IPS-20b (cell line): Measurements from ENCODE around the gene CA5B.

Experiments used
- H3K27ac ChIP-seq: one replicate; pipeline ENCODE4 v1.5.1; 2013; ENCODE audit warnings: low read length
- H3K27me3 ChIP-seq: 2 replicates; pipeline ENCODE4 v1.6.1; 2013; ENCODE audit warnings: mild to moderate bottlenecking, low read length, inconsistent platforms; ENCODE audit not compliant: insufficient read depth
- H3K36me3 ChIP-seq: 2 replicates; pipeline ENCODE4 v1.6.1; 2013; ENCODE audit warnings: low read depth, mild to moderate bottlenecking, inconsistent platforms, low read length, moderate library complexity; ENCODE audit not compliant: insufficient read depth
- H3K4me1 ChIP-seq: 2 replicates; pipeline ENCODE4 v1.6.1; 2013; ENCODE audit warnings: mild to moderate bottlenecking, control low read depth, inconsistent platforms, low read length, moderate library complexity; ENCODE audit not compliant: insufficient read depth
- H3K4me3 ChIP-seq: 2 replicates; pipeline ENCODE4 v1.5.1; 2013; ENCODE audit warnings: mild to moderate bottlenecking, low read length, inconsistent platforms
- H3K9ac ChIP-seq: 2 replicates; pipeline ENCODE4 v1.6.1; 2013; ENCODE audit warnings: low read depth, mild to moderate bottlenecking, inconsistent platforms, low read length, moderate library complexity
- H3K9me3 ChIP-seq: 2 replicates; pipeline ENCODE4 v1.6.1; 2013; ENCODE audit warnings: mild to moderate bottlenecking, low read depth, low read length, inconsistent platforms; ENCODE audit not compliant: insufficient read depth

The CA5B gene

GRCh38 chrX:15789979-15790768 is 52.1 kb downstream of the CA5B start, which contains the start of gene ZRSR2:
ZRSR2 (plus strand) TSS chrX:15790484; CDS start chrX:15790496, 12 bp downstream.
- Histone ChIP-seq H3K4me3 (peak within 1 kb of the TSS; percentile 92), H3K4me1 (no peaks in the 10 kb centered on the region), H3K36me3 (peaks cover 6% of the 10 kb centered on the region; the same call in 1 of the 2 replicates), H3K27me3 (no peaks in the 10 kb centered on the region), H3K9ac (peak within 1 kb of the TSS; percentile 87; the same call in 1 of the 2 replicates), H3K27ac (no peak within 1 kb of the TSS), H3K9me3 (no peaks in the 10 kb centered on the region)

GRCh38 chrX:15790769-15791290 is 52.8 kb downstream of the CA5B start:
- no peaks in the 10 kb centered on the region for H3K9me3 ChIP-seq
- peak overlapping the region; percentile 87; the same call in 1 of the 2 replicates for H3K9ac ChIP-seq
- no peaks in the 10 kb centered on the region for H3K27me3 ChIP-seq
- no peak overlapping the region for H3K27ac ChIP-seq
- peak overlapping the region; percentile 92 for H3K4me3 ChIP-seq
- no peaks in the 10 kb centered on the region for H3K4me1 ChIP-seq
- peaks cover 6% of the 10 kb centered on the region; the same call in 1 of the 2 replicates for H3K36me3 ChIP-seq

GRCh38 chrX:15797707-15798106 is 59.6 kb downstream of the CA5B start:
- Histone ChIP-seq H3K4me1 (no peaks in the 10 kb centered on the region), H3K27me3 (no peaks in the 10 kb centered on the region), H3K9ac (no peak overlapping the region), H3K36me3 (peaks cover 17% of the 10 kb centered on the region), H3K9me3 (no peaks in the 10 kb centered on the region), H3K4me3 (no peak overlapping the region), H3K27ac (no peak overlapping the region)

GRCh38 chrX:15804563-15804962 is 66.5 kb downstream of the CA5B start:
- H3K36me3 ChIP-seq: peaks cover 40% of the 10 kb centered on the region
- no peaks in the 10 kb centered on the region for H3K9me3 ChIP-seq
- no peaks in the 10 kb centered on the region for H3K27me3 ChIP-seq
- no peak overlapping the region for H3K4me3 ChIP-seq
- H3K4me1 ChIP-seq: no peaks in the 10 kb centered on the region
- no peak overlapping the region for H3K9ac ChIP-seq
- no peak overlapping the region for H3K27ac ChIP-seq

GRCh38 chrX:15808254-15808653 is 70.2 kb downstream of the CA5B start:
- H3K9me3 ChIP-seq: no peaks in the 10 kb centered on the region
- H3K27ac ChIP-seq: no peak overlapping the region
- H3K9ac ChIP-seq: no peak overlapping the region
- H3K27me3 ChIP-seq: no peaks in the 10 kb centered on the region
- no peaks in the 10 kb centered on the region for H3K4me1 ChIP-seq
- H3K36me3 ChIP-seq: peaks cover 58% of the 10 kb centered on the region
- no peak overlapping the region for H3K4me3 ChIP-seq

GRCh38 chrX:15812192-15812938 is 74.3 kb downstream of the CA5B start:
- H3K9ac ChIP-seq: no peak overlapping the region
- H3K36me3 ChIP-seq: peaks cover 58% of the 10 kb centered on the region
- no peaks in the 10 kb centered on the region for H3K27me3 ChIP-seq
- H3K27ac ChIP-seq: no peak overlapping the region
- H3K9me3 ChIP-seq: no peaks in the 10 kb centered on the region
- H3K4me1 ChIP-seq: peaks cover 9% of the 10 kb centered on the region
- H3K4me3 ChIP-seq: no peak overlapping the region

- H3K9me3 ChIP-seq: no peaks in the 10 kb centered on the region
These were observed 75.3 kb downstream of the CA5B start for GRCh38 chrX:15813416-15813815.

GRCh38 chrX:15814771-15815365 is 76.8 kb downstream of the CA5B start:
- Histone ChIP-seq H3K9me3 (no peaks in the 10 kb centered on the region), H3K36me3 (peaks cover 60% of the 10 kb centered on the region), H3K4me1 (peaks cover 9% of the 10 kb centered on the region), H3K27me3 (no peaks in the 10 kb centered on the region), H3K27ac (no peak overlapping the region), H3K4me3 (no peak overlapping the region), H3K9ac (no peak overlapping the region)

More at GRCh38 chrX:15813416-15813815, 75.3 kb downstream of the CA5B start:
- H3K27me3 ChIP-seq: no peaks in the 10 kb centered on the region
- H3K4me3 ChIP-seq: no peak overlapping the region
- H3K36me3 ChIP-seq: peaks cover 64% of the 10 kb centered on the region
- peaks cover 9% of the 10 kb centered on the region for H3K4me1 ChIP-seq
- no peak overlapping the region for H3K9ac ChIP-seq
- no peak overlapping the region for H3K27ac ChIP-seq

GRCh38 chrX:15815779-15816437 is 77.8 kb downstream of the CA5B start:
- H3K4me1 ChIP-seq: peaks cover 9% of the 10 kb centered on the region
- peak overlapping the region; percentile 3; the same call in 1 of the 2 replicates for H3K4me3 ChIP-seq
- peak overlapping the region; percentile 33 for H3K27ac ChIP-seq
- H3K36me3 ChIP-seq: peaks cover 62% of the 10 kb centered on the region
- H3K9ac ChIP-seq: peak overlapping the region; percentile 67; the same call in 1 of the 2 replicates
- no peaks in the 10 kb centered on the region for H3K9me3 ChIP-seq
- no peaks in the 10 kb centered on the region for H3K27me3 ChIP-seq

- H3K36me3 ChIP-seq: peaks cover 58% of the 10 kb centered on the region
These were observed 78.4 kb downstream of the CA5B start for GRCh38 chrX:15816438-15816809.

GRCh38 chrX:15816886-15817285 is 78.8 kb downstream of the CA5B start:
- Histone ChIP-seq H3K9me3 (no peaks in the 10 kb centered on the region), H3K36me3 (peaks cover 57% of the 10 kb centered on the region), H3K27me3 (no peaks in the 10 kb centered on the region), H3K27ac (peak overlapping the region; percentile 70), H3K9ac (peak overlapping the region; percentile 67; the same call in 1 of the 2 replicates), H3K4me1 (peaks cover 9% of the 10 kb centered on the region), H3K4me3 (no peak overlapping the region)

More at GRCh38 chrX:15816438-15816809, 78.4 kb downstream of the CA5B start:
- H3K4me1 ChIP-seq: peaks cover 9% of the 10 kb centered on the region
- no peaks in the 10 kb centered on the region for H3K27me3 ChIP-seq
- H3K4me3 ChIP-seq: peak overlapping the region; percentile 3; the same call in 1 of the 2 replicates
- peak overlapping the region; percentile 67; the same call in 1 of the 2 replicates for H3K9ac ChIP-seq
- peak overlapping the region; percentile 33 for H3K27ac ChIP-seq
- no peaks in the 10 kb centered on the region for H3K9me3 ChIP-seq
